Ovary (tissue), 3 donors: ENCODE data around the gene GUCA2A.

Source experiments
- CTCF ChIP-seq, 3 donors: fragments of 450-650 bp in 2 of 3; fragments of 200-600 bp in 1 of 3; IDR thresholded peaks; one replicate each; pipeline versions ENCODE4 v1.5.1 to v1.8.0; 2016 to 2022; ENCODE audit warnings: antibody characterized with exemption in 3 of 3, mild to moderate bottlenecking in 1 of 3
- EP300 ChIP-seq: sonication (generic); formaldehyde crosslinking; IDR thresholded peaks from one replicate; pipeline ENCODE4 v1.6.1; 2017; ENCODE audit warnings: antibody characterized with exemption
- POLR2A ChIP-seq: fragments of 450-650 bp; IDR thresholded peaks from one replicate; pipeline ENCODE4 v1.6.1; 2017; ENCODE audit warnings: antibody characterized with exemption, mild to moderate bottlenecking, moderate library complexity
- donor health status: DM: no; HTN: no; CAD: no.

GRCh38 chr1:42163536-42164503, 725 bp downstream of the GUCA2A start:
- TF ChIP-seq CTCF (IDR thresholded peaks at IDR 0.05) (no peak), POLR2A (no peak), EP300 (no peak)
